GM23248 (cell line): ENCODE results near the gene AGPAT3. TPM values are rescaled to one million over a fixed set of nuclear protein-coding genes. Genes with fewer than 3 reads are reported as not detected.
A peak's percentile ranks its signal among the peaks of the same experiment; 100 is the strongest.

Experiments
- DNase-seq: peaks from one replicate; pipeline ENCODE4 v3.0.0-alpha.2; 2015
- H2AFZ ChIP-seq: fragments of 200-600 bp; sonication (generic); 2 replicates; pipeline ENCODE4 v1.6.1; 2016; ENCODE audit warnings: antibody characterized with exemption
- H3F3A ChIP-seq: fragments of 200-600 bp; sonication (generic); 2 replicates; pipeline ENCODE4 v1.6.1; 2016; ENCODE audit warnings: mild to moderate bottlenecking, antibody characterized with exemption, mixed run types; ENCODE audit not compliant: insufficient read depth
- H3K27ac ChIP-seq: fragments of 200-600 bp; sonication (generic); 2 replicates; pipeline ENCODE4 v1.5.1; 2016; ENCODE audit warnings: mild to moderate bottlenecking
- H3K27me3 ChIP-seq: fragments of 200-600 bp; sonication (generic); replicated peaks from 2 replicates; pipeline ENCODE4 v1.6.1; 2016; ENCODE audit warnings: mild to moderate bottlenecking; ENCODE audit not compliant: insufficient read depth
- H3K36me3 ChIP-seq: fragments of 200-600 bp; sonication (generic); 2 replicates; pipeline ENCODE4 v1.6.1; 2016; ENCODE audit warnings: low read depth, mild to moderate bottlenecking
- H3K4me1 ChIP-seq: fragments of 200-600 bp; sonication (generic); 2 replicates; pipeline ENCODE4 v1.6.1; 2016; ENCODE audit warnings: mild to moderate bottlenecking; ENCODE audit not compliant: insufficient read depth
- H3K4me2 ChIP-seq: fragments of 200-600 bp; sonication (generic); one replicate; pipeline ENCODE4 v1.6.1; 2016; ENCODE audit warnings: mild to moderate bottlenecking; ENCODE audit not compliant: unreplicated experiment
- H3K4me3 ChIP-seq: fragments of 200-600 bp; sonication (generic); 2 replicates; pipeline ENCODE4 v1.5.1; 2016; ENCODE audit warnings: mild to moderate bottlenecking
- H3K79me2 ChIP-seq: fragments of 200-600 bp; sonication (generic); 2 replicates; pipeline ENCODE4 v1.6.1; 2016; ENCODE audit warnings: mild to moderate bottlenecking; ENCODE audit not compliant: insufficient read depth
- H3K9ac ChIP-seq: fragments of 200-600 bp; sonication (generic); 2 replicates; pipeline ENCODE4 v1.6.1; 2016; ENCODE audit warnings: mild to moderate bottlenecking
- H3K9me2 ChIP-seq: fragments of 200-600 bp; sonication (generic); 2 replicates; pipeline ENCODE4 v1.6.1; 2016; ENCODE audit warnings: mixed run types, mild to moderate bottlenecking, moderate library complexity; ENCODE audit not compliant: insufficient read depth
- H3K9me3 ChIP-seq: fragments of 200-600 bp; sonication (generic); one replicate; pipeline ENCODE4 v1.6.1; 2017; ENCODE audit warnings: low read depth
- H4K20me1 ChIP-seq: fragments of 200-600 bp; sonication (generic); 2 replicates; pipeline ENCODE4 v1.6.0; 2016; ENCODE audit not compliant: insufficient read depth
- EZH2 ChIP-seq: fragments of 200-600 bp; sonication (generic); IDR thresholded peaks from 2 replicates; pipeline ENCODE4 v1.6.1; 2018; ENCODE audit warnings: antibody characterized with exemption, mild to moderate bottlenecking; ENCODE audit not compliant: insufficient read depth, poor library complexity, severe bottlenecking
- EZH2phosphoT487 ChIP-seq: fragments of 200-600 bp; sonication (generic); IDR thresholded peaks from 2 replicates; pipeline ENCODE4 v1.6.1; 2018; ENCODE audit warnings: antibody characterized with exemption, moderate library complexity, mild to moderate bottlenecking, low read depth; ENCODE audit not compliant: insufficient read depth
- WGBS, 2 experiments: methylation state at CpG; one replicate each; pipeline ENCODE4 v1.1.6; 2015 to 2017; ENCODE audit warnings: low lambda C conversion rate in 2 of 2, low coverage in 1 of 2; ENCODE audit errors: missing lambda C conversion rate in 2 of 2; 5-methylcytosine and 5-hydroxymethylcytosine counted together
- in situ Hi-C: fragments of 300-500 bp; cut with MboI; formaldehyde crosslinking; loops from 2 replicates; pipeline ENCODE4 v1.15.0; 2020
- polyA plus RNA-seq: library from polyadenylated mRNA; unstranded; fragments of >200 nt; fragmentation: Nextera tagmentation; extraction: Ambion mirVana; gene quantifications from 2 replicates; pipeline ENCODE4 v1.2.1, GENCODE V29; 2016
- total RNA-seq: library from RNA; depleted of rRNA; stranded (reverse); fragments of >200 nt; shearing (Covaris generic); gene quantifications from 2 replicates; pipeline ENCODE4 v1.2.3, GENCODE V29; 2014

Gene AGPAT3
- total and polyA plus RNA-seq, 2 experiments from 2014 or later, result 12.3 to 29.3 TPM

- Histone ChIP-seq H3K9ac (no peak overlapping the region), H3K9me3 (no peaks in the 10 kb centered on the region), H3K27me3 (no peaks in the 10 kb centered on the region), H3K4me1 (no peaks in the 10 kb centered on the region), H3F3A (peaks cover 5% of the 10 kb centered on the region; the same call in 1 of the 2 replicates), H3K4me2 (no peak overlapping the region), H3K4me3 (no peak overlapping the region), H3K9me2 (no peaks in the 10 kb centered on the region), H3K27ac (no peak overlapping the region), H4K20me1 (no peaks in the 10 kb centered on the region; the same call in 1 of the 2 replicates), H2AFZ (no peak overlapping the region), H3K36me3 (no peaks in the 10 kb centered on the region), H3K79me2 (peaks cover 18% of the 10 kb centered on the region; the same call in 1 of the 2 replicates)
- in situ Hi-C loops, result no loop called here
- TF ChIP-seq EZH2 (no peak), EZH2phosphoT487 (no peak)
- WGBS, 2 experiments, result 92 to 93% methylated on average over 16 of the region's 16 CpGs
- DNase-seq, result no peak
Observed at GRCh38 chr21:43905726-43906455, 40.9 kb downstream of the AGPAT3 start.

- H3K4me3 ChIP-seq, result no peak overlapping the region
- H3K9ac ChIP-seq, result no peak overlapping the region
- no peak overlapping the region for H3K4me2 ChIP-seq
- no peaks in the 10 kb centered on the region; the same call in 1 of the 2 replicates for H4K20me1 ChIP-seq
- WGBS, 2 experiments, result 98% methylated on average over 26 of the region's 26 CpGs
- H3F3A ChIP-seq, result peaks cover 2% of the 10 kb centered on the region; the same call in 1 of the 2 replicates
- no peaks in the 10 kb centered on the region for H3K4me1 ChIP-seq
- no peaks in the 10 kb centered on the region for H3K9me2 ChIP-seq
- DNase-seq, result no peak
- no peaks in the 10 kb centered on the region for H3K36me3 ChIP-seq
- peaks cover 13% of the 10 kb centered on the region; the same call in 1 of the 2 replicates for H3K79me2 ChIP-seq
- in situ Hi-C loops, result no loop called here
- TF ChIP-seq EZH2, result no peak
- TF ChIP-seq EZH2phosphoT487, result no peak
- H3K27ac ChIP-seq, result no peak overlapping the region
- H3K9me3 ChIP-seq, result no peaks in the 10 kb centered on the region
- H3K27me3 ChIP-seq, result no peaks in the 10 kb centered on the region
- H2AFZ ChIP-seq, result no peak overlapping the region
Observed at GRCh38 chr21:43906585-43907370, 41.8 kb downstream of the AGPAT3 start.

GRCh38 chr21:43907751-43908150, 42.7 kb downstream of the AGPAT3 start:
- 86 to 88% methylated on average over 22 of the region's 22 CpGs for WGBS, 2 experiments
- TF ChIP-seq EZH2 (no peak), EZH2phosphoT487 (no peak)
- Histone ChIP-seq H3K27me3 (no peaks in the 10 kb centered on the region), H2AFZ (no peak overlapping the region), H3K4me1 (no peaks in the 10 kb centered on the region), H3K9ac (no peak overlapping the region), H3K9me2 (no peaks in the 10 kb centered on the region), H3K79me2 (peaks cover 8% of the 10 kb centered on the region; the same call in 1 of the 2 replicates), H3F3A (no peaks in the 10 kb centered on the region), H3K9me3 (no peaks in the 10 kb centered on the region), H4K20me1 (no peaks in the 10 kb centered on the region; the same call in 1 of the 2 replicates), H3K36me3 (no peaks in the 10 kb centered on the region), H3K4me3 (no peak overlapping the region), H3K27ac (no peak overlapping the region), H3K4me2 (no peak overlapping the region)
- in situ Hi-C loops, result no loop called here
- DNase-seq, result no peak

- Histone ChIP-seq H3K4me3 (no peak overlapping the region), H2AFZ (no peak overlapping the region), H3K4me2 (no peak overlapping the region), H3K9me2 (no peaks in the 10 kb centered on the region), H3K9ac (no peak overlapping the region), H3K4me1 (no peaks in the 10 kb centered on the region), H3F3A (no peaks in the 10 kb centered on the region), H3K27me3 (no peaks in the 10 kb centered on the region), H3K36me3 (no peaks in the 10 kb centered on the region), H3K9me3 (no peaks in the 10 kb centered on the region), H3K79me2 (peaks cover 9% of the 10 kb centered on the region; the same call in 1 of the 2 replicates), H4K20me1 (no peaks in the 10 kb centered on the region; the same call in 1 of the 2 replicates), H3K27ac (no peak overlapping the region)
- peak; percentile 8 for DNase-seq
- in situ Hi-C loops, result no loop called here
- TF ChIP-seq EZH2phosphoT487 (no peak), EZH2 (no peak)
- WGBS, 2 experiments, result 60 to 75% methylated on average over 8 of the region's 8 CpGs
Observed at GRCh38 chr21:43908167-43908566, 43.1 kb downstream of the AGPAT3 start.
